ENCODE measurements around the gene SWAP70.
A peak's percentile ranks its signal among the peaks of the same experiment; 100 is the strongest.

Gene SWAP70

GRCh38 chr11:9789910-9790309, 126.0 kb downstream of the SWAP70 start:
- no peak for DNase-seq (ENCODE audit: low read depth)
- no peak overlapping the region for H3K4me3 ChIP-seq (ENCODE audit: low read length)
- no peak for TF ChIP-seq CTCF (IDR thresholded peaks at IDR 0.05; ENCODE audit: insufficient read depth, low read depth, low read length, missing control alignments)

- DNase-seq (ENCODE audit: low read depth) = no peak
- H3K4me3 ChIP-seq (ENCODE audit: low read length) = no peak overlapping the region
- TF ChIP-seq CTCF (IDR thresholded peaks at IDR 0.05; ENCODE audit: insufficient read depth, low read depth, low read length, missing control alignments) = no peak
Observed at GRCh38 chr11:9790703-9791102, 126.8 kb downstream of the SWAP70 start.

- no peak for DNase-seq (ENCODE audit: low read depth)
- no peak for TF ChIP-seq CTCF (IDR thresholded peaks at IDR 0.05; ENCODE audit: insufficient read depth, low read depth, low read length, missing control alignments)
- no peak overlapping the region for H3K4me3 ChIP-seq (ENCODE audit: low read length)
Observed at GRCh38 chr11:9796266-9796665, 132.4 kb downstream of the SWAP70 start.

- no peak for DNase-seq (ENCODE audit: low read depth)
- TF ChIP-seq CTCF (IDR thresholded peaks at IDR 0.05; ENCODE audit: insufficient read depth, low read depth, low read length, missing control alignments) = no peak
- no peak overlapping the region for H3K4me3 ChIP-seq (ENCODE audit: low read length)
Observed at GRCh38 chr11:9796854-9797253, 133.0 kb downstream of the SWAP70 start.

- TF ChIP-seq CTCF (IDR thresholded peaks at IDR 0.05; ENCODE audit: insufficient read depth, low read depth, low read length, missing control alignments) = no peak
- DNase-seq (ENCODE audit: low read depth) = no peak
- H3K4me3 ChIP-seq (ENCODE audit: low read length) = no peak overlapping the region
Observed at GRCh38 chr11:9797300-9797699, 133.4 kb downstream of the SWAP70 start.

GRCh38 chr11:9799886-9800285, 136.0 kb downstream of the SWAP70 start:
- no peak overlapping the region for H3K4me3 ChIP-seq (ENCODE audit: low read length)
- no peak for DNase-seq (ENCODE audit: low read depth)
- no peak for TF ChIP-seq CTCF (IDR thresholded peaks at IDR 0.05; ENCODE audit: insufficient read depth, low read depth, low read length, missing control alignments)

GRCh38 chr11:9802291-9802861, 138.5 kb downstream of the SWAP70 start:
- no peak for TF ChIP-seq CTCF (IDR thresholded peaks at IDR 0.05; ENCODE audit: insufficient read depth, low read depth, low read length, missing control alignments)
- H3K4me3 ChIP-seq (ENCODE audit: low read length) = no peak overlapping the region
- DNase-seq (ENCODE audit: low read depth) = peak; percentile 83

Measured in epithelial cell of esophagus (primary cell).